Transverse colon (tissue), 3 donors: ENCODE results near the gene UCKL1.

Source experiments
- CTCF ChIP-seq, 5 experiments: fragments of 200-600 bp in 3 of 5; fragments of 450-650 bp in 2 of 5; sonication (generic) in 3 of 5; IDR thresholded peaks; 1 replicate in 2 of 5; 2 replicates in 3 of 5; pipeline ENCODE4 v1.5.1; 2016 to 2017; ENCODE audit warnings: antibody characterized with exemption in 5 of 5, inconsistent platforms in 3 of 5, mild to moderate bottlenecking in 2 of 5, moderate library complexity in 1 of 5
- EP300 ChIP-seq: sonication (generic); formaldehyde crosslinking; IDR thresholded peaks from one replicate; pipeline ENCODE4 v1.6.1; 2017; ENCODE audit warnings: antibody characterized with exemption, low read depth

GRCh38 chr20:63973160-63973479 lies 16.9 kb upstream of the UCKL1 start:
- TF ChIP-seq CTCF (IDR thresholded peaks at IDR 0.05) (no peak), EP300 (no peak)
